GM04504 (cell line): ENCODE data around the gene KLHDC4.
"Not testable (repeated sequence)": the region's sequence is repeated elsewhere in the genome, so short reads cannot be mapped to it uniquely, and the experiment has no call there.

Source experiments
- DNase-seq: peaks from one replicate; pipeline ENCODE4 v3.0.0-alpha.2; 2012; ENCODE audit warnings: low read depth

The KLHDC4 gene

GRCh38 chr16:87684106-87684677, 81.6 kb downstream of the KLHDC4 start:
- no peak for DNase-seq

- no peak for DNase-seq
These were observed 82.9 kb downstream of the KLHDC4 start for GRCh38 chr16:87682852-87683399.

GRCh38 chr16:87681981-87682570, 83.7 kb downstream of the KLHDC4 start:
- peak; percentile 32 for DNase-seq

- not testable (repeated sequence) for DNase-seq
These were observed 84.7 kb downstream of the KLHDC4 start for GRCh38 chr16:87681051-87681602.

DNA sequence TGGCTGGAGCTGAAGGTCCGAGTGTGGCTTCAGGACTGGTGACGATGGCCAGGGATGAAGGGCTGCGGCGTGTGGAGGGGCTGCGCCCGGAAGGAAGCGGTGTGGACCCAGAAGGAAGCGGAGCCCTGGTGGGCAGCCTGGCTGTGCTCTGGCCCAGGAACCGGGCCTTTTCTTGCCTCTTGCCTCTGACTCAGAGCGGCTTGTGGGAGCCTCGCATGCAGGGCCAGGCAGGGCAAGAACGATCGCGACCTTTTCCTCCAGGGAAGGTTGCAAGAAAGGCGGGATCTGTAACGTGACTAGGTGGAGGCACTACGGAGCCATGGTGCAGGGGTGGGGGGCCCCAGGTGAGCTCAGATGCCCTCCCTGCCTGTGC, 85.5 kb downstream of the KLHDC4 start:
- DNase-seq, result no peak

GRCh38 chr16:87679593-87680271, 86.1 kb downstream of the KLHDC4 start:
- DNase-seq, result no peak

- DNase-seq, result no peak
These were observed 87.2 kb downstream of the KLHDC4 start for GRCh38 chr16:87678618-87679017.

GRCh38 chr16:87677830-87678229, 88.0 kb downstream of the KLHDC4 start:
- no peak for DNase-seq

GRCh38 chr16:87675111-87675719, 90.6 kb downstream of the KLHDC4 start:
- no peak for DNase-seq

GRCh38 chr16:87674419-87674818, 91.4 kb downstream of the KLHDC4 start:
- DNase-seq, result no peak

DNA sequence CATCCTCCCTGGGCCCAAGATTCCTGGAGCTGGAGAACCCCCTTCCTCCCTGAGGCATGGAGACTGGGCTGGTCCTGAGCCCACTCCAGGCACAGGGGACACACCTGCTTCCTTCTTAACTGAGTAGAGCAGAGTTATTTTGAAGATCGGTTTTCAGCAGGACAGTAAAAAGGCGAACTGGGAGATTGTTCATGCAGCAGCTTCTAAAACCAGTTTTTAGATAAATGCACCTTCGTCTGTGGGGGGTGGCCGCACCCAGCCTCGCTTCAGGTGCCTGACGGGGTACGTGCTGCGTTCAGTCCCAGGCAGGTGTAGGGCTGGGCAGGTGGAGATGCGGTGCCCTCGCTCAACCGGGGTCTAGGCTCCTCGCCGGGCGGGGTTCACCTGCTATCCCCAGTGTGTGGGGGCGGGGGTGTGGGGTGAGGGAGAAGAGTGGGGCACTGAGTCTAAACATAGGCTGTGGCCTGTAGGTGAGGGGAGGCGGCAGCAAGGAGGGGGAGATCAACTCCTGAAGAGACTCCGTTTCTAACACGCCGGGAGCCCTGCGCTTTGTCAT, 94.0 kb downstream of the KLHDC4 start:
- no peak for DNase-seq

- DNase-seq, result no peak
These were observed 94.6 kb downstream of the KLHDC4 start for GRCh38 chr16:87671221-87671620.

GRCh38 chr16:87669672-87670071, 96.1 kb downstream of the KLHDC4 start:
- no peak for DNase-seq

DNA sequence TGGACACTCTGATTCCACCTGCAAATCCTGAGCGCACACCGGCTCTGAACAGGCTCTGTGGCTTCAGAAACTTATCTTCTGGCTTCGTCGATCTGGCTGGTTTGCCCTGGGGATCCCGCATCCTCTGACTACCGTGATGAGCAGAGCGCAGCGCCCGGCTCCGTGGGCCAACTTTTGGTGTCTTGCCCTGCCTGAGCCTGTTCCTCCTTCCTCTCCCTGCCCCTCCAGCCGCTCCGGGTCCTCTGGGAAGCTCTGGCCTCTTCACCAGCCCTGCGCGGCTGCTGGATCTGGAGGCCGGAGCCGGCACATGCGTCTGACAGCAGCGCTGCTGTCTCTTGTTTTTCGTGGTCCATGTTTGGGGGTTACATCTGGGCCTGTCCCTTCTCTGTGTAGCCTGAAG, 97.8 kb downstream of the KLHDC4 start:
- DNase-seq, result no peak

- DNase-seq, result no peak
These were observed 98.3 kb downstream of the KLHDC4 start for GRCh38 chr16:87667443-87667842.

- no peak for DNase-seq
These were observed 98.9 kb downstream of the KLHDC4 start for GRCh38 chr16:87666919-87667318.

GRCh38 chr16:87665193-87665592, 100.6 kb downstream of the KLHDC4 start:
- DNase-seq, result no peak

GRCh38 chr16:87664792-87665191, 101.0 kb downstream of the KLHDC4 start:
- DNase-seq, result no peak

GRCh38 chr16:87662254-87663204, 103.3 kb downstream of the KLHDC4 start:
- no peak for DNase-seq

DNA sequence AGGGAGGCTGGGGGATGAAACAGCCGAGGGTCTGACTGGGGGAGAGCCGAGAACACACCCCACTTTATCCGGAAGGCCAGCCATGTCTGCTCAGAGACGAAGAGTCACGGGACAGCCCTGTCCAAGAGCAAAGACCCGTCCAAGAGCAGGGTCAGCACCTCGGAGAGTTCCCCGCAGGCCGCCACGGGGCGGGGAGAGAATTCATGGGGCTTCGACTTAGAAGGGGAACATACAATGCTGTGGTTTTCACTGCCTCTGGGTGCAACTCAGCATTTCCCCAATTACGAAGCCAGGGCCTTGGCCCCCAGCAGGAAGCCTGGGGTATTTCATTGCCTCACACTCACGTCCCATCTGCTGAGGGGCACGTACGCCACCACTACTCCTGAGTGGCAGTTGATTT, 104.2 kb downstream of the KLHDC4 start:
- peak; percentile 21 for DNase-seq

GRCh38 chr16:87658564-87659225, 107.1 kb downstream of the KLHDC4 start:
- no peak for DNase-seq
